Stimulated activated CD4-positive, alpha-beta T cell treated with anti-CD3 and anti-CD28 coated beads, Interleukin-12 subunit alpha, Interleukin-12 subunit beta, amount 100 ng/mL, for 48 hours (primary cell): Measurements from ENCODE around the gene MDH2.
"Not testable (repeated sequence)": the region's sequence is repeated elsewhere in the genome, so short reads cannot be mapped to it uniquely, and the experiment has no call there.

Experiments used
- DNase-seq, 3 donors: peaks; one replicate each; pipeline ENCODE4 v3.0.0-alpha.2; 2020; ENCODE audit warnings: low read depth in 2 of 3, low spot score in 1 of 3

The MDH2 gene

DNA sequence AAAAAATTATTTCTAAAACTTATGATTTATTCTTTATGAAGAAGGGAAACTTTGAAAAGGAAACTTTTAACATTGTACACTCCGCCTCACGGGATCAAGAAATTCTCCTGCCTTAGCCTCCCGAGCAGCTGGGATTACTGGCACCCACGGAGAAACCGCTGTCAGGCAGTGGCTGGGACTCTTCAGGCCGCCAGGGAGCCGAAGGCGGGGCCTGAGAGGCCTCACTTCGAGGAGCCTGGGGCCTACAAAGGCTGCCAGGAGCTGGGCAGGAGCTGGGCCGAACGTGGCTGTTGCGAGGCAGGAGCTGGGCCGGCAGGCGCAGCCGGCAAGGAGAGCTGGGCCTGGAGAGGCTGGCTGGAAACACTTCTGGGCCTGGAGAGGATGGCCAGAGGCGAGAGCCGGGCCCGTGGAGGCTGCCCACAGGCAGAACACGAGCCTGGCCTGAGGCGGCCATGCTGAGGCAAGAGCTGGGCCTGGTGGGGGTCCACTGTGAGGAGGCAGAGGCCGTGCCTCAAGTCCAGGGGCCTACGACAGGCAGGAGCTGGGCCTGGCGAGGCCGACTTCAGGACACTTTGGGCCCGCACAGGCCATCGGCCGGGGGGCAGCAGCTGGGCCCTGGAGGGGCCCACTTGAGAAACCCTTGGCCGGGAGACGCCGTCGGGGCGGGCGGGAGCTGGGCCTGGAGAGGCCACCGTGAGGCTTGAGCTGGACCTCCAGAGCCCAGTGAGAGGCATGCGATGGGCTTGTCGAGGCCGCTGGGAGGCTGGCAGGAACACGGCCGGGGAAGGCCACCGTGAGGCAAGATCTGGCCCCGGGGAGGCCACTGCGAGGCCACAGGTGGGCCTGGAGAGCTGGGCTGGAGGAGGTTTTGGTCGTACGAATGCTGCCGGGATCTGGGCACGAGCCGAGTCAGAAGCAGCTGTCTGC is 23.7 kb downstream of the MDH2 start:
- no peak for DNase-seq

DNA sequence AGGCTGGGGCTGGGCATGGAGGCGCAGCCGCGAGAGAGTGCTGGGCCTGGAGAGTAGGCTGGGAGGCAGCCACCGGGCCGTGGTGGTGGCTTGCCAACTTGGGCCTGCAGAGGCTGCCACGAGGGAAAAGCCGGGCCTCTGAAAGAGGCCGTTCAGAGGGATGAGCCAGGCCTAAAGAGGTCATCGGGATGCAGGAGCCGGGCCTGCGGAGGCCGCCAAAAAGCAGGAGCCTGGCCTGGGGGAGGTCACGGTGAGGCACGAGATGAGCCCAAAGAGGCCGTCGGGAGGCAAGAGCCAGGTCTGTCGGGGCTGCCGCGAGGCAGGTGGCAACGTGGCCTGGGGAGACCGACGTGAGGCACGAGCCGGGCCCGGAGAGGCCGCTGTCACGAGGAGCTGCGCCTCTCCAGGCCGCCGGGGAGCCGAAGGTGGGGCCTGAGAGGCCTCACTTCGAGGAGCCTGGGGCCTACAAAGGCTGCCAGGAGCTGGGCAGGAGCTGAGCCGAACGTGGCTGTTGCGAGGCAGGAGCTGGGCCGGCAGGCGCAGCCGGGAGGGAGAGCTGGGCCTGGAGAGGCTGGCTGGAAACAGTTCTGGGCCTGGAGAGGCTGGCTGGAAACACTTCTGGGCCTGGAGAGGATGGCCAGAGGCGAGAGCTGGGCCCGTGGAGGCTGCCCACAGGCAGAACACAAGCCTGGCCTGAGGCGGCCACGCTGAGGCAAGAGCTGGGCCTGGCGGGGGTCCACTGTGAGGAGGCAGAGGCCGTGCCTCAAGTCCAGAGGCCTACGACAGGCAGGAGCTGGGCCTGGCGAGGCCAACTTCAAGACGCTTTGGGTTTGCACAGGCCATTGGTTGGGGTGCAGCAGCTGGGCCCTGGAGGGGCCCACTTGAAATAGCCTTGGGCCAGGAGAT is 24.6 kb downstream of the MDH2 start:
- no peak for DNase-seq

GRCh38 chr7:76073335-76073990 is 25.6 kb downstream of the MDH2 start:
- DNase-seq: no peak

DNA sequence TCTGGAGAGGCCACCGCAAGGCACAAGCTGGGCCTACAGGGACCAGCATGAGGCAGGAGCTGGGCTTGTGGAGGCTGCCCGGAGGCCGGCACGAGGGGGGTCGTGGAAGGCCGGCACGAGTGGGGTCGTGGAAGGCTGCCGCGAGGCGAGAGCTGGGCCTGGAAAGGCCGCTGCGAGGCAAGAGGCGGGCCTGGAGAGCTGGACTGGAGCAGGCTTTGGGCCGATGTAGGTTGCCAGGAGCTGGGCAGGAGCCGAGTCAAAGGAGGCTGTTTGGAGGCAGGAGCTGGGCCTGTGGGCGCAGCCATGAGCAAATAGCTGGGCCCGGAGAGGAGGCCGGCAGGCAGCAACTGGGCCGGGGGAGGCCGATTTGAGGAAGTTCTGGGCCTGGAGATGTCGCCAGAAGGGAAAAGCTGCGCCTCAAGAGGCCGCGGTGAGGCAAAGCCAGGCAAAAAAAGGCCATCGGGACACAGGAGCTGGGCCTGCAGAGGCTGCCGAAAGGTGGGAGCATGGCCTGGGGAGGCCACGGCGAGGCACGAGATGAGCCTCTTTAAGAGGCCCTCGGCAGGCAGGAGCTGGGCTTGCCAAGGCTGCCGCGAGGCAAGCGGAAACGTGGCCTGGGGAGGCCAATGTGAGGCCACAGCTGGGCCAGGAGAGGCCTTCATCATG is 26.5 kb downstream of the MDH2 start:
- no peak for DNase-seq

DNA sequence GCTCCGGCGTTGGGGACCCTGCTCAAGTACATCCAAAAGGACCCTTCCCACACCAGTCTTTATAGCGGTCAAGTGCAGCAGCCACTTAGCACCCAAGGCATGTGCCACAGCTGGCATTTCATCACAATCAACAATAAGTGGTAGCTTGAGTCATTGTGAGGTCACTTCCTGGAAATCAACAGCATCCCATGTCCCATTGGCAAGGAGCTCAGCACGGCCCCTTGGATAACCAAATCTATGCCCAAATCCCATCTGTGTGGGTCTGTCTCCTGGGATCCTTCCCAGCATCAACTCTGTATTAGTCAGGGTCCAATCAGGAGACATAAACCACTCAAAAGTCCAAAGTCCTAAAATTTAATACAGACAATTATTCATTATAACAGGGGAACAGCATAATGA is 27.1 kb downstream of the MDH2 start:
- no peak for DNase-seq

DNA sequence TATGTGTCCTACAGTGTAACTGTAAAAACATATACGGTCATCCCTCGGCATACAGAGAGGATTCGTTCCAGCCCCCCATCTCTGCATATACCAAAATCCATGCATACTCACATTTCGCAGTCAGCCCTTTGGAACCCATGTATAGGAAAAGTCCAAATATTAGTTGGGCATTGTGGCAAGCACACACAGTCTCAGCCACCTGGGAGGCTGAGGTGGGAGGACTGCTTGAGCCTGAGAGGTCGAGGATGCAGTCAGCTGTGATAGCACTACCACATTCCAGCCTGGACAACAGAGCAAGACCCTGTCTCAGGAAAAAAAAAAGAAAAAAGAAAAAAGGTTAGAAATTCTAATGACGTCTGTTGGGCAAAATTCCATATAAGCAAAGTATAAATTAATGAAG is 29.1 kb downstream of the MDH2 start:
- DNase-seq: no peak

- no peak for DNase-seq
Observed at GRCh38 chr7:76077435-76077834, 29.5 kb downstream of the MDH2 start.

DNA sequence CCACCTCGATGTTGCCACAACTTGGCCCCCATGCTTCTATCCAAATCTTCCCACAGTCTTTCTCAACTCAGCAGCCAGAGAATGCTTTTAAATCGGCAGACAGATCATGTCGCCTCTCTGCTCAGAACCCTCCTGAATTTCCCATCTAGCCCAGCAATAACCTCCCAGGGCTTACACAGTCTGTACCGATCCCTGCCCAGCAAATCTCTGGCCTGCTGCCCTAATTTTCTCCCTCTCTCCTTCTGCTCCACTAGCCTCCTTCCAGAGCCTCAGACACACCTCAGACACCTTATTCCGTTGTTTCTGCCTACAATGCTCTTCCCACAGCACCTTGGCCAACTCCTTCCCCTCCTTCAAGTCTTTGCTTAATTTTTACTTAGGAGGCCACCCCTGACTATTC is 32.3 kb downstream of the MDH2 start:
- DNase-seq: no peak

DNA sequence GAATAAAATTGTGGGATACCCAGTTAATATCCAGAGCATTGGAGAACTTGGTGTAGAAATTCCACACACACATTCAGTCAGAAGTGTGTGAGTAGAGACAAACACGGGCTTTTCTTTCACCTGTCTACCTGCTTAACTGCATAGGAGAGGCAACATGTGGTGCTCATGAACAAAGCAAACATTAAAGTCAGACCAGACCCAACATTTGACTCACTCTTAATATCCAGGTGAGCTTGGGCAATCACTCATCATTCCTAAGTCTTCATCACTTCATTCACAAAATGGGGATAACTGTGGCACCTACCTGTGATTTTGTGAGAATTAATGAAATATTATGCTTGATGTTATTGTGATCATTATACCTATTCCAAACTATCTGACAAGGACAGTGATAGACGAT is 36.2 kb downstream of the MDH2 start:
- not testable (repeated sequence) for DNase-seq

- DNase-seq: no peak
Observed at GRCh38 chr7:76086070-76086469, 38.2 kb downstream of the MDH2 start.

- not testable (repeated sequence) for DNase-seq
Observed at GRCh38 chr7:76087362-76087791, 39.5 kb downstream of the MDH2 start.

DNA sequence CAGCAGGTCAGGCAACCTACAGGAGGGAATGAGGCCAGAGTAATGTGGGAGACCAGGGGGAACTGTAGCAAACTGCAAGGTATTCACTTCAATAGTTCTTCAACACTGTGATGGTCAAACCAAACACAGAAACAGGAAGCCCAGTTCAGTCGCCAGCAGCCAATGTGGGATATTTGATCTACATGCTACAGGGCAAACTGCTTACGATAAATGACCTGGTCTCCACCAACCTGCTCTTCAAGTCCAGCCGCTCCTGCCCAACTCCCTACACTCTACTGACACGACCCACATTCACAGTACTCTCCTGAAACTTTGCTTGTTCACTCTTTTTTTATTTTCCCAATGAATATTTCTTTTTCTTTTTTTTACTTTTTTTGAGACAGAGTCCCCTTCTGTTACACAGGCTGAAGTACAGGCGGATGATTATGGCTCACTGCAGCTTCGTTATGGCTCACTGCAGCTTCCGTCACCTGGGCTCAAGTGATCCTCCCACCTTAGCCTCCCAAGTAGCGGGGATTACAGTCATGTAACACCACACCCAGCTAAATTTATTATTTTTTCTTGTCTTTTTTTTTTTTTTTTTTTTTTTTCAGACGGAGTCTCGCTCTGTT is 42.1 kb downstream of the MDH2 start:
- DNase-seq: no peak

GRCh38 chr7:76091506-76091905 is 43.6 kb downstream of the MDH2 start:
- no peak for DNase-seq

- not testable (repeated sequence) for DNase-seq
Observed at GRCh38 chr7:76093531-76093930, 45.6 kb downstream of the MDH2 start.

- DNase-seq: not testable (repeated sequence)
Observed at GRCh38 chr7:76094326-76094725, 46.4 kb downstream of the MDH2 start.

DNA sequence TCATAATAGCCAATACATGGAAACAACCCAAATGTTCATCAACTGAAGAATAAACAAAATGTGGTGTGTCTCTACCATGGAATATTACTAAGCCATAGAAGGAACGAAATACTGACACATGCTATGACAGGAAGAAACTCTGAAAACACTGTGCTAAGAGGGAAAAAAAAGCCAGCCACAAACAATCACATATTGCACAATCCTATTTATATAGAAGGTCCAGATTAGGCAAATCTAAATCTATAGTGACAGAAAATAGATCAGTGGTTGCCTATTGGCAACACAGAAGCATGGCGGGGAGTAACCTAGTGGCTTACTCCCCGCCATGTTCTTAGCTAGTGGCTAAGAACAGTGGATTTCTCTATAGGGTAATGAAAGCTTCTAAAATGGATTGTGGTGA is 48.0 kb downstream of the MDH2 start:
- DNase-seq: no peak

- DNase-seq: not testable (repeated sequence)
Observed at GRCh38 chr7:76101693-76102437, 54.0 kb downstream of the MDH2 start.

GRCh38 chr7:76103788-76104187 is 55.9 kb downstream of the MDH2 start:
- DNase-seq: not testable (repeated sequence)

GRCh38 chr7:76106130-76106529 is 58.2 kb downstream of the MDH2 start:
- not testable (repeated sequence) for DNase-seq

GRCh38 chr7:76106893-76107292 is 59.0 kb downstream of the MDH2 start:
- no peak for DNase-seq
